ENCODE data around the gene MXI1. TPM values are rescaled to one million over a fixed set of nuclear protein-coding genes. Genes with fewer than 3 reads are reported as not detected.

MXI1 gene
- total and polyA plus RNA-seq, 4 donors, result 9.6 to 52.0 (median 14.2) TPM

GRCh38 chr10:110216942-110217661, 9.7 kb downstream of the MXI1 start (continued):
- TF ChIP-seq ATF3 (IDR thresholded peaks at IDR 0.05) (no peak), HNF4A (conservative IDR thresholded peaks at IDR 0.05) (no peak), FOXA1 (IDR thresholded peaks at IDR 0.05) (no peak), YY1 (IDR thresholded peaks at IDR 0.05) (no peak), GABPA (IDR thresholded peaks at IDR 0.05 in 1 of 2, conservative IDR thresholded peaks at IDR 0.05 in 1 of 2) (no peak), HNF4G (IDR thresholded peaks at IDR 0.05) (no peak), FOXA2 (IDR thresholded peaks at IDR 0.05) (no peak), MAX (IDR thresholded peaks at IDR 0.05) (no peak)

GRCh38 chr10:110217662-110218008, 10.2 kb downstream of the MXI1 start:
- Histone ChIP-seq H3K36me3 (ENCODE audit: control insufficient read depth in 4 of 4, insufficient read depth in 3 of 4, low read depth in 1 of 4, low read length in 3 of 4) (no peaks in the 10 kb centered on the region), H3K27me3 (ENCODE audit: control insufficient read depth in 4 of 4, insufficient read depth in 4 of 4, low read length in 3 of 4) (no peaks in the 10 kb centered on the region), H3K27ac (ENCODE audit: low read depth in 1 of 2, low read length in 2 of 2) (no peak overlapping the region), H3K4me3 (ENCODE audit: low read depth in 1 of 3, low read length in 3 of 3) (no peak overlapping the region), H3K4me1 (ENCODE audit: control insufficient read depth in 4 of 4, insufficient read depth in 4 of 4, low read length in 3 of 4) (peaks cover 0 to 8% (median 0%) of the 10 kb centered on the region in 4 donors), H3K9ac (ENCODE audit: low read depth in 1 of 2, low read length in 2 of 2) (no peak overlapping the region), H3K9me3 (ENCODE audit: control insufficient read depth in 4 of 4, low read length in 3 of 4) (no peaks in the 10 kb centered on the region)
- no peak for TF ChIP-seq HNF4A (conservative IDR thresholded peaks at IDR 0.05)
- TF ChIP-seq GABPA (IDR thresholded peaks at IDR 0.05 in 1 of 2, conservative IDR thresholded peaks at IDR 0.05 in 1 of 2), result no peak
- TF ChIP-seq FOXA2 (IDR thresholded peaks at IDR 0.05), result no peak
- no peak for TF ChIP-seq FOXA1 (IDR thresholded peaks at IDR 0.05)
- TF ChIP-seq SP1 (IDR thresholded peaks at IDR 0.05), result no peak
- no peak for TF ChIP-seq ZBTB33 (IDR thresholded peaks at IDR 0.05)
- TF ChIP-seq EGR1 (IDR thresholded peaks at IDR 0.05; ENCODE audit: low read depth in 2 of 2), result no peak
- no peak for TF ChIP-seq TAF1 (conservative IDR thresholded peaks at IDR 0.05)
- no peak for TF ChIP-seq CTCF (IDR thresholded peaks at IDR 0.05; ENCODE audit: low read depth, low read length, missing input control)
- TF ChIP-seq HNF4G (IDR thresholded peaks at IDR 0.05), result no peak
- TF ChIP-seq ATF3 (IDR thresholded peaks at IDR 0.05), result no peak
- no peak for TF ChIP-seq REST (IDR thresholded peaks at IDR 0.05)
- TF ChIP-seq NR2F2 (IDR thresholded peaks at IDR 0.05), result no peak
- TF ChIP-seq JUND (IDR thresholded peaks at IDR 0.05), result no peak
- TF ChIP-seq RAD21 (IDR thresholded peaks at IDR 0.05), result no peak
- TF ChIP-seq YY1 (IDR thresholded peaks at IDR 0.05), result no peak
- TF ChIP-seq RXRA (IDR thresholded peaks at IDR 0.05), result no peak
- TF ChIP-seq MAX (IDR thresholded peaks at IDR 0.05), result no peak
- no peak for DNase-seq (ENCODE audit: low spot score)
- WGBS, result 90% methylated on average over 2 of the region's 2 CpGs
